Motor neuron (in vitro differentiated cells): ENCODE measurements around the gene CCDC91. TPM values are rescaled to one million over a fixed set of nuclear protein-coding genes. Genes with fewer than 3 reads are reported as not detected.

ENCODE experiments used
- ATAC-seq, 8 experiments: fragments of 200-7000 bp; cut with Tn5 transposase; replicated peaks in 6 of 8; 2 replicates each; pipeline ENCODE4 v1.8.0; 2021; ENCODE audit warnings: mild to moderate bottlenecking in 8 of 8, moderate library complexity in 8 of 8
- H3K27ac ChIP-seq, 2 donors: fragments of 250-450 bp; sonication (Bioruptor Pico); 2 replicates each; pipeline ENCODE4 v1.9.0; 2021; ENCODE audit warnings: antibody characterized with exemption in 2 of 2, mild to moderate bottlenecking in 2 of 2, moderate library complexity in 1 of 2
- H3K4me1 ChIP-seq, 2 donors: fragments of 250-450 bp; sonication (Bioruptor Pico); replicated peaks in 1 of 2; 2 replicates each; pipeline ENCODE4 v1.6.1; 2021; ENCODE audit warnings: antibody characterized with exemption in 2 of 2, mild to moderate bottlenecking in 2 of 2, moderate library complexity in 1 of 2
- H3K4me3 ChIP-seq, 5 donors: fragments of 250-450 bp; sonication (Bioruptor Pico); 2 replicates each; pipeline ENCODE4 v1.9.0; 2021; ENCODE audit warnings: antibody characterized with exemption in 5 of 5, mild to moderate bottlenecking in 5 of 5, moderate library complexity in 4 of 5
- WGBS, 10 experiments: fragments of 450-650 bp; shearing (Covaris generic); methylation state at CpG; one replicate each; pipeline ENCODE4 v1.0.0; 2022; 5-methylcytosine and 5-hydroxymethylcytosine counted together
- in situ Hi-C, 9 experiments: fragments of 400-800 bp; cut with MboI; loops; one replicate each; pipeline ENCODE4 v1.15.0; 2021; ENCODE audit warnings: low sequenced_read_pairs in 9 of 9, low pct_unique_long_range_greater_than_20kb in 2 of 9; ENCODE audit not compliant: unreplicated experiment in 9 of 9
- total RNA-seq, 8 experiments: library from RNA; unstranded; fragments of 300-600 nt; gene quantifications; 2 replicates each; pipeline versions ENCODE4 v1.2.3 to v1.2.4, GENCODE V29; 2022

The CCDC91 gene
- total RNA-seq, 8 experiments from 2014 or later: 21.6 to 42.3 (median 30.2) TPM

- peak in 2 of 8 experiments; percentile 60 to 74 for ATAC-seq
- in situ Hi-C loops: no loop called here
- no peak overlapping the region for H3K4me3 ChIP-seq
- WGBS, 10 experiments: 13 to 100% (median 85%) methylated on average over 1 to 2 of the region's 2 CpGs; no CpG with 5 or more reads in 2 of the 10 experiments
- H3K27ac ChIP-seq: no peak overlapping the region
- H3K4me1 ChIP-seq: peaks cover 0 to 3% of the 10 kb centered on the region in 2 donors
Measured at GRCh38 chr12:28563936-28564335, 373.7 kb downstream of the CCDC91 start.

- WGBS, 10 experiments: 0 to 100% (median 17%) methylated on average over 1 to 3 of the region's 3 CpGs; no CpG with 5 or more reads in 3 of the 10 experiments
Measured at GRCh38 chr12:28568118-28568517, 377.9 kb downstream of the CCDC91 start.

GRCh38 chr12:28568704-28569103 lies 378.4 kb downstream of the CCDC91 start:
- H3K4me3 ChIP-seq: no peak overlapping the region
- H3K27ac ChIP-seq: no peak overlapping the region
- H3K4me1 ChIP-seq: peaks cover 0 to 3% of the 10 kb centered on the region in 2 donors
- peak in 2 of 8 experiments; percentile 32 to 49 for ATAC-seq
- in situ Hi-C loops: no loop called here
- WGBS, 10 experiments: 26 to 86% (median 40%) methylated on average over 1 to 6 of the region's 6 CpGs; no CpG with 5 or more reads in 1 of the 10 experiments

More at GRCh38 chr12:28568118-28568517, 377.9 kb downstream of the CCDC91 start:
- in situ Hi-C loops: no loop called here
- Histone ChIP-seq H3K4me1 (peaks cover 0 to 3% of the 10 kb centered on the region in 2 donors), H3K4me3 (no peak overlapping the region), H3K27ac (no peak overlapping the region)
- ATAC-seq: peak in 2 of 8 experiments; percentile 12 to 32

- 0 to 100% (median 72%) methylated on average over 1 to 3 of the region's 3 CpGs; no CpG with 5 or more reads in 2 of the 10 experiments for WGBS, 10 experiments
Measured at GRCh38 chr12:28569698-28570411, 379.6 kb downstream of the CCDC91 start.

GRCh38 chr12:28570811-28571210 lies 380.6 kb downstream of the CCDC91 start:
- WGBS, 10 experiments: 60 to 100% (median 95%) methylated on average over 1 to 3 of the region's 3 CpGs; no CpG with 5 or more reads in 2 of the 10 experiments

More at GRCh38 chr12:28569698-28570411, 379.6 kb downstream of the CCDC91 start:
- H3K4me1 ChIP-seq: peaks cover 0 to 3% of the 10 kb centered on the region in 2 donors
- in situ Hi-C loops: no loop called here
- H3K4me3 ChIP-seq: no peak overlapping the region
- H3K27ac ChIP-seq: no peak overlapping the region
- peak in 4 of 8 experiments; percentile 60 to 94 (median 91) for ATAC-seq

GRCh38 chr12:28574746-28575592 lies 384.7 kb downstream of the CCDC91 start:
- Histone ChIP-seq H3K27ac (no peak overlapping the region), H3K4me1 (no peaks in the 10 kb centered on the region), H3K4me3 (no peak overlapping the region)
- 68 to 100% (median 89%) methylated on average over 1 to 4 of the region's 5 CpGs for WGBS, 10 experiments
- in situ Hi-C loops: no loop called here
- no peak for ATAC-seq

More at GRCh38 chr12:28570811-28571210, 380.6 kb downstream of the CCDC91 start:
- peaks cover 0 to 3% of the 10 kb centered on the region in 2 donors for H3K4me1 ChIP-seq
- in situ Hi-C loops: no loop called here
- no peak for ATAC-seq
- no peak overlapping the region for H3K27ac ChIP-seq
- no peak overlapping the region for H3K4me3 ChIP-seq

- WGBS, 10 experiments: 17 to 94% (median 68%) methylated on average over 1 to 3 of the region's 3 CpGs; no CpG with 5 or more reads in 3 of the 10 experiments
- no peak for ATAC-seq
Measured at GRCh38 chr12:28575593-28576205, 385.4 kb downstream of the CCDC91 start.

GRCh38 chr12:28578361-28578760 lies 388.1 kb downstream of the CCDC91 start:
- in situ Hi-C loops: no loop called here
- WGBS, 10 experiments: 17 to 96% (median 86%) methylated on average over 1 to 3 of the region's 3 CpGs; no CpG with 5 or more reads in 5 of the 10 experiments
- no peaks in the 10 kb centered on the region for H3K4me1 ChIP-seq
- no peak overlapping the region for H3K27ac ChIP-seq
- no peak overlapping the region for H3K4me3 ChIP-seq
- ATAC-seq: no peak

More at GRCh38 chr12:28575593-28576205, 385.4 kb downstream of the CCDC91 start:
- no peak overlapping the region for H3K27ac ChIP-seq
- H3K4me1 ChIP-seq: no peaks in the 10 kb centered on the region
- in situ Hi-C loops: no loop called here
- no peak overlapping the region for H3K4me3 ChIP-seq

- WGBS, 10 experiments: 42 to 100% (median 81%) methylated on average over 2 to 3 of the region's 3 CpGs; no CpG with 5 or more reads in 2 of the 10 experiments
- H3K4me3 ChIP-seq: no peak overlapping the region
- no peak overlapping the region for H3K27ac ChIP-seq
- in situ Hi-C loops: no loop called here
- ATAC-seq: no peak
- H3K4me1 ChIP-seq: no peaks in the 10 kb centered on the region
Measured at GRCh38 chr12:28578833-28579252, 388.6 kb downstream of the CCDC91 start.

GRCh38 chr12:28582672-28583376 lies 392.6 kb downstream of the CCDC91 start:
- Histone ChIP-seq H3K27ac (no peak overlapping the region), H3K4me1 (no peaks in the 10 kb centered on the region), H3K4me3 (no peak overlapping the region)
- 67 to 100% (median 90%) methylated on average over 1 to 5 of the region's 6 CpGs; no CpG with 5 or more reads in 1 of the 10 experiments for WGBS, 10 experiments
- in situ Hi-C loops: no loop called here
- no peak for ATAC-seq

- in situ Hi-C loops: no loop called here
- Histone ChIP-seq H3K4me3 (no peak overlapping the region), H3K27ac (no peak overlapping the region), H3K4me1 (no peaks in the 10 kb centered on the region)
- 11 to 94% (median 83%) methylated on average over 2 to 5 of the region's 5 CpGs; no CpG with 5 or more reads in 1 of the 10 experiments for WGBS, 10 experiments
- ATAC-seq: no peak
Measured at GRCh38 chr12:28583701-28584261, 393.5 kb downstream of the CCDC91 start.

GRCh38 chr12:28585146-28585545 lies 394.9 kb downstream of the CCDC91 start:
- Histone ChIP-seq H3K4me1 (no peaks in the 10 kb centered on the region), H3K27ac (no peak overlapping the region), H3K4me3 (no peak overlapping the region)
- in situ Hi-C loops: no loop called here
- WGBS, 10 experiments: 75 to 94% (median 86%) methylated on average over 2 to 4 of the region's 5 CpGs; no CpG with 5 or more reads in 4 of the 10 experiments
- no peak for ATAC-seq
